Measurements from ENCODE around the gene S100P. TPM values are rescaled to one million over a fixed set of nuclear protein-coding genes. Genes with fewer than 3 reads are reported as not detected.

S100P gene
- total RNA-seq, 4 donors from 2014 or later = not detected

DNA sequence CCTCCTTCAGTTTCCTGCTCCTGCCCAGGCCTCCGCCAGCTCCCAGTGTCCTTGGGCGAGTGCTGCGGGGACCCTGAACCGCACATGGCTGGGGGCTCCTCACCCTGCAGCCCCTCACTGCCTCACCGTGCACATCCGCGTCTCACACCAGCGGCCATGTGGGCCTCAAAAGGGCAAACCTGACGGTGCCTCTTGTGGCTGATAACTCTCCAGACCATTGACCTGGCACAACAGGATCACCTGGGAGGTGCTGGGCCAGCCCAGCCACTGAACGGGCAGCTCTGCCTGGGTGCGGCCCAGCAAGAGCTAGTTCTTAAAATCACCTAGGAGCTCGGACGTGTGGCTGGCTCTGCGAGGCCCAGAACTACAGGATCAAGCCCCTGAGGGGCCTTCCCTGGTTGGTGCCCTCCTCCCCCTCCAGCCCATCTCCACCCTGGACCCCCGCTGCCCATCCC lies 4.1 kb upstream of the S100P start:
- whole genome bisulfite sequencing, 2 donors = 83 to 98% methylated on average over 9 to 15 of the region's 15 CpGs
- Histone ChIP-seq H3K36me3 (no peaks in the 10 kb centered on the region), H3K27me3 (no peaks in the 10 kb centered on the region), H3K4me3 (peak overlapping the region in 1 of 4 donors; percentile 23), H3K27ac (peak overlapping the region; percentile 8 to 81 (median 61)), H3K9me3 (no peaks in the 10 kb centered on the region), H3K4me1 (peaks cover 0 to 47% (median 21%) of the 10 kb centered on the region in 4 donors)
- DNase-seq (ENCODE audit: low spot score in 2 of 2) = no peak
- TF ChIP-seq, protein P1, sequence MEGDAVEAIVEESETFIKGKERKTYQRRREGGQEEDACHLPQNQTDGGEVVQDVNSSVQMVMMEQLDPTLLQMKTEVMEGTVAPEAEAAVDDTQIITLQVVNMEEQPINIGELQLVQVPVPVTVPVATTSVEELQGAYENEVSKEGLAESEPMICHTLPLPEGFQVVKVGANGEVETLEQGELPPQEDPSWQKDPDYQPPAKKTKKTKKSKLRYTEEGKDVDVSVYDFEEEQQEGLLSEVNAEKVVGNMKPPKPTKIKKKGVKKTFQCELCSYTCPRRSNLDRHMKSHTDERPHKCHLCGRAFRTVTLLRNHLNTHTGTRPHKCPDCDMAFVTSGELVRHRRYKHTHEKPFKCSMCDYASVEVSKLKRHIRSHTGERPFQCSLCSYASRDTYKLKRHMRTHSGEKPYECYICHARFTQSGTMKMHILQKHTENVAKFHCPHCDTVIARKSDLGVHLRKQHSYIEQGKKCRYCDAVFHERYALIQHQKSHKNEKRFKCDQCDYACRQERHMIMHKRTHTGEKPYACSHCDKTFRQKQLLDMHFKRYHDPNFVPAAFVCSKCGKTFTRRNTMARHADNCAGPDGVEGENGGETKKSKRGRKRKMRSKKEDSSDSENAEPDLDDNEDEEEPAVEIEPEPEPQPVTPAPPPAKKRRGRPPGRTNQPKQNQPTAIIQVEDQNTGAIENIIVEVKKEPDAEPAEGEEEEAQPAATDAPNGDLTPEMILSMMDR (IDR thresholded peaks at IDR 0.05) = no peak

DNA sequence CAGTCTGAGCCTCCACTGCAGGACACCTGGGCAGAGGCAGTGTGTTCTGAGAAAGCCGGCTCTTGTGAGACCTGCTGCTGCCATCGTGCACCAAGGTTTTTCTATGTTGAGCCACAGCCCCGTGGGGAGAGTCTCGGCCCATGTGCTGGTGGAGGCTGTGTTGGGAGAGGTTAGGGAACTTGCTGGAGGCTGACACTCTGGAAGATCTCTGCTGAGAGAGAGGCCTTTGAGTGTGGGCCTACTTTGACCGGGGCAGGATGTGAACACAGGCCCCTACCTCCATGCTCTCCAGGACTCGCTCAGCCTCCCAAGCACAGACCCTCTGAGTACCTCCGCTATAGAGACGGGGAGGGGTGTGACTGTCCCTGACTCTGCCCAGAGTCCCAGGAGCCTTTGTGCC lies 1.3 kb upstream of the S100P start:
- Histone ChIP-seq H3K9me3 (no peaks in the 10 kb centered on the region), H3K4me3 (no peak overlapping the region), H3K27me3 (no peaks in the 10 kb centered on the region), H3K4me1 (peaks cover 0 to 51% (median 26%) of the 10 kb centered on the region in 4 donors), H3K36me3 (peaks cover 0 to 14% (median 0%) of the 10 kb centered on the region in 3 donors), H3K27ac (peak overlapping the region in 3 of 4 donors; percentile 13 to 84 (median 60))
- 40 to 47% methylated on average over 7 to 8 of the region's 8 CpGs for WGBS, 2 donors
- no peak for DNase-seq (ENCODE audit: low spot score in 2 of 2)
- TF ChIP-seq, protein P1 (IDR thresholded peaks at IDR 0.05) = no peak
- TF ChIP-seq POLR2A (IDR thresholded peaks at IDR 0.05) = no peak
- TF ChIP-seq EP300 (IDR thresholded peaks at IDR 0.05) = no peak

DNA sequence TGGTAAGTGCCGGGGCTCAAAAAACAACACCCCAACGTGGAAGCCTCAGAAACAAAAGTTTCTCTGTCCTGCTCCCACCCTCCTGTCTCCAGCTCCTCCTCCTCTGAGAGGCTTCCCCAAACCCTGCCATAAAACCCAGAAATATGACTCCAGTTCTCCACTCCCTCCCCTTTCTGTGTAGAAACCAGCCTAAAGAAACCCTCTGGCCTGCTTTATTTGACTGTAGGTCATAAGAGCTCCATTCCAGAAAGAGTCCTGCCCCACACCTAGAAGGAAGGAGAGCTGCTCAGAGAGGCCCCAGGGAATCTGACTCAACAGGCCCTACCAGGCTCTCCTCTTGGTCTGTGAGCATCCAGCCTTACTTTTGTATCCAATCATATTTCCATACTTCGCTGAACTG lies 872 bp upstream of the S100P start:
- no peak overlapping the region for H3K4me3 ChIP-seq
- peak overlapping the region in 3 of 4 donors; percentile 13 to 84 (median 60) for H3K27ac ChIP-seq
- H3K36me3 ChIP-seq = peaks cover 0 to 14% (median 0%) of the 10 kb centered on the region in 3 donors
- 38 to 49% methylated on average over 3 of the region's 3 CpGs for WGBS, 2 donors
- no peaks in the 10 kb centered on the region for H3K27me3 ChIP-seq
- DNase-seq (ENCODE audit: low spot score in 2 of 2) = no peak
- H3K4me1 ChIP-seq = peaks cover 0 to 51% (median 26%) of the 10 kb centered on the region in 4 donors
- no peaks in the 10 kb centered on the region for H3K9me3 ChIP-seq
- TF ChIP-seq, protein P1 (IDR thresholded peaks at IDR 0.05) = no peak

DNA sequence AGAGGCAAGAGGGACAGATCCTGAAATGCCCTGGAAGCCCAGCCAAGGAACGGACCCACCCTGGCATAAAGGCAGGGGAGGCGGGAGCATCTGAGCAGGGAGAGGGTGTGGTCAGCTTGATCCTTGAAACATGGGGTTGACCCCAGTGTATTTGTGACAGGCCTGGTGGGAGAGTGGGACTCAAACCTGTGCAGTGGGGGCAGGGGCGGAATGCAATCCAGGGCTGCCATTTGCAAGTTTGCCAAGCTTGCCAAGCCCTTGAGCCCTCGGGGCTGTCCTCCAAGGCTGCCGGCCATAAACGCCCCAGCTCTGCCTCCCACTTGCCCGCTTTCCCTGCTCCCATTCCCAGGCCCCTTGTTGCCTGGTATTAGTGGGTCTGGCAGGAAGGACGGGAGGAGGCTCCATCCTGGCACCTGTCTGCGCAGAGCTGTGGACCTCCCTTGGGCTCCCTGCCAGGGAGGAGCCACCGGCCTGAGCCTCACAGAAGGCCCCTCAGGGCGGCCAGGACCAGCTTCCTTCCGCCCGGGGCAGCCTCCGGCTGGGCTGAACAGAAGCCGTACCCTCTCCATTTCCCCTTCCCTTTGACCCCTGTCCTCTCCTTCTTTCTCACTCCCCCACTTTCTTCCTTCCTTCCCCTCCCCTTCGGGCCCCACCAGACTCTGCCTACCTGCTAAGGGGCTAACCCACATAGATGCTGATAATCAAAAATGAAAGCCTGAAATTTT lies 661 bp downstream of the S100P start:
- Histone ChIP-seq H3K36me3 (peaks cover 0 to 19% (median 0%) of the 10 kb centered on the region in 3 donors), H3K9me3 (no peaks in the 10 kb centered on the region), H3K4me1 (peaks cover 0 to 36% (median 17%) of the 10 kb centered on the region in 4 donors), H3K27me3 (no peaks in the 10 kb centered on the region), H3K27ac (peak overlapping the region in 2 of 4 donors; percentile 12 to 60), H3K4me3 (no peak overlapping the region)
- WGBS, 2 donors = 76 to 83% methylated on average over 16 of the region's 16 CpGs
- DNase-seq (ENCODE audit: low spot score in 2 of 2) = no peak
- TF ChIP-seq EP300 (IDR thresholded peaks at IDR 0.05) (no peak), POLR2A (IDR thresholded peaks at IDR 0.05) (no peak)
- TF ChIP-seq, protein P1 (IDR thresholded peaks at IDR 0.05) = no peak

All from tibial nerve (tissue), 4 donors.